Measurements from ENCODE around the gene SLC39A2. TPM values are rescaled to one million over a fixed set of nuclear protein-coding genes. Genes with fewer than 3 reads are reported as not detected.
"Not testable (repeated sequence)": the region's sequence is repeated elsewhere in the genome, so short reads cannot be mapped to it uniquely, and the experiment has no call there.

The SLC39A2 gene
- total RNA-seq, 2 donors from 2014 or later: 0.61 to 0.92 TPM

DNA sequence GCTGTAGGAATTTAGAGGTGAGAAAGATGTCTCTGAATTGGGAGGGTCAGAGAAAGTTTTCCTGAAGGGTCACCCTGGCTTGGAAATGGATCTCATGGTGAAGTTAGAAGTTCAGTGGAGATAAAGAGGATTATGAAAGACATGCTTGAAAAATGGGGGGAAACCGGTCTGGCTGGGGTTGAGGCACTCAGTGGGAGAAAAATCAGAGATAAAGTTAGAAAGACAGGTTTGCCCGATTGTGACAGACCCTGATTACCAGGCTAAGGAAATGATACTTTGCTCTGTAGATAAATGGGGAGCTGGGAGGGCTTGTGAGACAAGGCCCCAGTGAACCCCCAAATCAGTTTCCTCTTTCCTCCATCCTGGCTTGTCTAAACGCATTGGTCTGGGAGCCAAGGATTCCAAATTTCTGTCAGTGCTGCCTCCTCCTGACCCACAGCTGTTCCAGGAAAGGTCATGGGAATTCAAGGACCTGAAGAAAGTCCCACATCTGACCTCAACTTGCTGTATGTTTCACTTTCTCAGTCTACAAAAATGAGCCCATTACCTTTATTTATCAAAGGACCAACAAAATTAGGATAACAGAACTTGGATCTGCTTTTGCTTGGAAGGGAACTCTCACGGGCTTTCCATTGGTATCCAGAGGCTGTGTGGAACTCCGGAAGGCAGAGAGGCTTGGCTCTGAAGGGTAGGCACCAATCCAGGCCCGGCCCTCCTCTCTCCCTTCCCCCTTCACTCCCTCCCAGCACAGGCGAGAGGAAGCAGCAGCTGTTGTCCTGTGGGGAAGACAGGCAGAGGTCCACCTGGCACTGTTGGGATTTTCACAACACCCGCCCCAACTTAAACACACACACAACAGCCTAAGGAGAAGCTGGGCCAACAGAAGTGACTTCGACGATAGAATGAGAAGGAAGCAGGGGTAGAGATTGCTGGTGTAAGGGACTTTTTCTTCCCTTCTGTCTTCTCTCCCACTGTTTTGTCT, 39.6 kb downstream of the SLC39A2 start:
- DNase-seq (peak; percentile 77 to 90), ATAC-seq (peak; percentile 87)
- intact Hi-C loops (cut with DNase I, micrococcal nuclease): no loop called here

GRCh38 chr14:21039585-21040369, 40.7 kb downstream of the SLC39A2 start:
- peak; percentile 44 to 55 for DNase-seq
- ATAC-seq: peak; percentile 52
- intact Hi-C loops (cut with DNase I, micrococcal nuclease): loop anchor here in 1 of 2 donors (5.0 kb wide), 1 partner anchor 182 kb away; no protein-coding TSS in a partner anchor

DNA sequence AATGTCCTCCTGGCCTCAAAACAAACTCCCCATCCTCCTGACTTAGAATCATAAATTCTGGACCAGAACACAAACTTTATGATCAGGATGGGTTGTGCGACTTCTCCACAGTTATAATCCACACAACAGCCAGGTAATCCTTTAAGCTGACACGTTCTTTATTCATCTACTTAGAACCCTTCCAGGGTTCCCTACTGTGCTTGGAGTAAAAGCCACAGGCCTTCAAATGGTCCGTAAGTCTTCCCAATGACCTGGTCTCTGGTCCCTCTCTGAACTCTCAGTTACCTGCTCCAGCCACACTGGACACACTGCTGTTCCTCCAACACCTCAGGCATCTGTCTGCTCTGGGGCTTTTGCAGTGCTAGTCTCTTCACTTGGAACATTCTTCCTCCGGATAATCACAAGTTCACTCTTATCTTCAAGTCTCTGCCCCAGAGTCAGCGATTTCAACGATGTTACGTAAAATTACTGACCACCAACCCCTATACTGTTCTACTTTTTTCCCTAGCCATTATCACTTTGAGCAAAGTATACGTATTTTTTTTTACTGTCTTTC, 41.4 kb downstream of the SLC39A2 start:
- intact Hi-C loops (cut with DNase I, micrococcal nuclease): loop anchor here in 1 of 2 donors (5.0 kb wide), 1 partner anchor 183 kb away; no protein-coding TSS in a partner anchor
- ATAC-seq: no peak
- no peak for DNase-seq

DNA sequence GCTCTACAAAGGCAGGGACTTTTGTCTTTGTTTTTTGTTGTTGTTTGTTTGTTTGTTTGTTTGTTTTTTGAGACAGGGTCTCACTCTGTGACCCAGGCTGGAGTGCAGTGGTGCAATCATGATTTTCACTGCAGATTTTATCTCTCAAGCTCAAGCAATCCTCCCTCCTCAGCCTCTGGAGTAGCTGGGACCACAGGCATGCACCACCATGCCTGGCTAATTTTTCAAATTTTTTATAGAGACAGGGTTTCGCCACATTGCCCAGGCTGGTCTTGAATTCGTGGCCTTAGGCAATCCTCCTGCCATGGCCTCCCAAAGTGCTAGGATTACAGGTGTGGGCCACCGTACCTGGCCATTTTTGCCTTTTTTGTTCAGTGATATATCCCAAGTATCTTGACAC, 41.8 kb downstream of the SLC39A2 start:
- intact Hi-C loops (cut with DNase I, micrococcal nuclease): loop anchor here in 1 of 2 donors (5.0 kb wide), 1 partner anchor 184 kb away; no protein-coding TSS in a partner anchor
- DNase-seq, ATAC-seq: not testable (repeated sequence)

DNA sequence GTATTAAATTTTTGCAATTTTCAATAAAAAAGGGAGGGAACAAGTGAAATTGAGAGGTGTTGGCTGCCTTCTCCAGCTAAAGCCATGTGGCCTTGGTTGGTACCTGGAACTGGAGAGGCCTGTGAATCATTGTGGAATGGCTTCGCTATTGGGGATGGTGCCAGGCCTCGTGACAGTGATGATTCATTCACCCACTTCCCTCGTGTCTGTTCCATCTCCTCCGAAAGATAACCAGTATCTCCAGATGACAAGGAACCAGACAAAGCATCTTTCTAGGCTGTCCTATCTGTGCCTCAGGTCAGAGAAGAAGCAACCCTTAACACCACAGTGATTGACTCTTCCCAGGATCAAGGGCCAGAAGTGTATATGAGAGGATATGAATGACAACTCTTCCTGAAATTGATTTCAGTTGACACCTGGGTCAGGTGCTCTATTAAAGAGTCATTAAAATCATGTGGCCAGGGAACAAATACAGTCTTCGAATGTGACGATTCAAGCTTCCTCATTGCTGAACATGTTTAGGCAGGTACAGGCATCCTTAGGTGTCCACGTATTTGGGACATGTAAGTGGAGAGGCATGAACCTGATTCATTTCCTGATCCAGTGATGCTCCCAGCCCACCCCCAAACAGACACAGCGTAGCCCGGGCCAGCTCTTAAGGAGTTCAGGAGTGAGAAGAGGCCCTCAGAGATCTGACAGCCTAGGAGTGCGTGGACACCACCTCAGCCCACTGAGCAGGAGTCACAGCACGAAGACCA, 42.8 kb downstream of the SLC39A2 start, which contains the start of gene RNASE7:
Gene RNASE7 (plus strand): TSS at position 687 of the 758 bp plus-strand sequence. CDS start 631 bp downstream, outside the sequence.
- no peak for DNase-seq
- intact Hi-C loops (cut with DNase I, micrococcal nuclease): loop anchor here in 1 of 2 donors (5.0 kb wide), 1 partner anchor 185 kb away; no protein-coding TSS in a partner anchor
- no peak for ATAC-seq

DNA sequence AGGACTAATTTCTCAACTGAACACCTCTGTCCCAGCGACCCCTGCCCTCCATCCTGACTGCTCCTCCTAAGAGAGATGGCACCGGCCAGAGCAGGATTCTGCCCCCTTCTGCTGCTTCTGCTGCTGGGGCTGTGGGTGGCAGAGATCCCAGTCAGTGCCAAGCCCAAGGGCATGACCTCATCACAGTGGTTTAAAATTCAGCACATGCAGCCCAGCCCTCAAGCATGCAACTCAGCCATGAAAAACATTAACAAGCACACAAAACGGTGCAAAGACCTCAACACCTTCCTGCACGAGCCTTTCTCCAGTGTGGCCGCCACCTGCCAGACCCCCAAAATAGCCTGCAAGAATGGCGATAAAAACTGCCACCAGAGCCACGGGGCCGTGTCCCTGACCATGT, 43.8 kb downstream of the SLC39A2 start:
- ATAC-seq (no peak), DNase-seq (no peak)
- intact Hi-C loops (cut with DNase I, micrococcal nuclease): loop anchor here in 1 of 2 donors (5.0 kb wide), 1 partner anchor 186 kb away; no protein-coding TSS in a partner anchor

GRCh38 chr14:21043387-21043973, 44.4 kb downstream of the SLC39A2 start:
- intact Hi-C loops (cut with DNase I, micrococcal nuclease): loop anchor here in 1 of 2 donors (5.0 kb wide), 1 partner anchor 186 kb away; no protein-coding TSS in a partner anchor
- ATAC-seq (no peak), DNase-seq (no peak)

DNA sequence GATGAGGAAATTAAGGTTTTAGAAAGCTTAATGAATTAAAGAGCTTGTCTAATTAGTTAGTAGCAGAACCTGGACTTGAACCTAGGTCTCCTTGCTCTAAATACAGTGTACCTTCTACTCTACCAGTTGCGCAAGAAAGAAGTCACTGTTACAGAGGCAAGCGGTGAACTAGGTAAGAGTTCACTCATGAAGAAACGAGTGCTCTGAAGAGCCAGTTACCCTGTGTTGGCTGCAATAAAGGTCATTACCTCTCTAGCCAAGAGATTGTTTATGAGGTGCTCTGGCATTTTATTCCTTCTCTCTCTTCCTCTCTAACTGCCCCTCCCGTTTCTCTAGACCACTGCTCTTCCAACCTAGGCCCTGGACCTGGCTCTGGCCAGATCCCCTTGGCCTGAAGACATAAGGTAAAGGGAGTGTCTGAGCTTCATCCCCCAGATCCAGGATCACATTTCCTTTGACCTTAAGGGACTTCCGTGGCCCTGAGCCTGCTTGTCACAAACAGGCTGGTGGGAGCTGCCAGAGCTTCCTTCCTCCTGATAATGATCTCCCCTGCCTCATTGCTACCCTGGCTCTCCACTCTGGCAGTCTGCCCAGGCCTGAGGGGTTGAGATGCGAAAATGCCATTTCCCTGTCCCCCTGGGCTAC, 45.0 kb downstream of the SLC39A2 start:
- DNase-seq (no peak), ATAC-seq (peak; percentile 79)
- intact Hi-C loops (cut with DNase I, micrococcal nuclease): loop anchor here in 1 of 2 donors (5.0 kb wide), 1 partner anchor 187 kb away; no protein-coding TSS in a partner anchor

- ATAC-seq (no peak), DNase-seq (no peak)
- intact Hi-C loops (cut with DNase I, micrococcal nuclease): no loop called here
These were observed 48.3 kb downstream of the SLC39A2 start for GRCh38 chr14:21047378-21047781.

- DNase-seq (no peak), ATAC-seq (no peak)
- intact Hi-C loops (cut with DNase I, micrococcal nuclease): no loop called here
These were observed 49.5 kb downstream of the SLC39A2 start for GRCh38 chr14:21048638-21049037.

DNA sequence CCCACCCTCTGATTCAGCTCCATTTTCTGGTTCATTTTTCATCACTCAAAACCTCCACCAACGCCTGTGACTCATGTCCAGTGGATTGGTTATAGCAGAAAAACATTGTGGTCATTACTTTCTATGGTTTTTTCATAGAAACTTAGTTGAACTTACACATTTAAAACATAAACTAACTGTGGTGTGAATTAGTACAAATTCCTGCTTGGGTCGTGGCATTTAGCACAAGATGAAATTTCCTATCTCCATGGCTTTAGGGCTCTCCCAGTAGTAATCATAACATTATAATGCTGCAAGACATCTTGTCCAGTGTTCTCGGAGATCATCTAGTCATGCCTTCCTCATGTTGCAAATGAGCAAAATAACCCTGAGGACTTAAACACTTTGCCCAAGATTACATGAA, 50.2 kb downstream of the SLC39A2 start:
- intact Hi-C loops (cut with DNase I, micrococcal nuclease): no loop called here
- DNase-seq (no peak), ATAC-seq (no peak)

DNA sequence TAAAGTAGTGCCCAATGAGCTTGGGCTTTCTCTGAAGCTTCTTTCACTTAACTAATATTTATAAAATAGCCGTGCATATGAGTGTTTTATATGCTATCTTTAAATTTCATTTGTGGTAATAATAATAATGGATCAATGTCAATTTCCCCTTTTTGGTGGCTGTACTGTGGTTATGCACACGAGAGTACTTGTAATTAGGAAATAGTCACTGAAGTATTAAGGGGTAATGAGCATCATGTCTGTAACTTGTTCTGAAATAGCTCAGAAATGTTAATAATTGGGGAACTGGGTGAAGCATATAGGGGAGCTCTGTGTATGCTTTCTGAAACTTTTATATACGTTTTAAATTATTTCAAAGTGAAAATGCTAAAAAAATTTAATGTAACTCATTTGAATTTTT, 51.5 kb downstream of the SLC39A2 start:
- intact Hi-C loops (cut with DNase I, micrococcal nuclease): loop anchor here in 1 of 2 donors (5.0 kb wide), 1 partner anchor 38 kb away; no protein-coding TSS in a partner anchor
- no peak for ATAC-seq
- no peak for DNase-seq

Small RNAs within 50 kb of the gene (microRNA-seq; reads per million reads assigned to microRNA genes)
- gene MIR6717: 0 reads per million in 2 donors

Other genes starting within 250 kb of the SLC39A2 start
- not detected for gene EDDM3B, start 230.9 kb upstream of the SLC39A2 start, total RNA-seq
- 10 to 100 TPM in 1 of 2 donors, 1 to 10 TPM in 1; 3.2 to 11.8 TPM for gene RNASE6, start 218.0 kb upstream of the SLC39A2 start, total RNA-seq
- 100 to 1,000 TPM; 124 to 420 TPM for gene RNASE1, start 196.4 kb upstream of the SLC39A2 start, total RNA-seq
- gene RNASE3, start 107.9 kb upstream of the SLC39A2 start, total RNA-seq: not detected
- gene RNASE2, start 43.8 kb upstream of the SLC39A2 start, total RNA-seq: under 1 TPM in 1 of 2 donors, not detected in 1; 0.47 TPM
- 10 to 100 TPM; 48.4 to 65.1 TPM for gene METTL17, start 9.3 kb upstream of the SLC39A2 start, total RNA-seq
- gene NDRG2, start 25.8 kb downstream of the SLC39A2 start, total RNA-seq: 100 to 1,000 TPM; 135 to 140 TPM
- under 1 TPM; 0.28 to 0.58 TPM for gene TPPP2, start 30.9 kb downstream of the SLC39A2 start, total RNA-seq
- gene RNASE13, start 35.5 kb downstream of the SLC39A2 start, total RNA-seq: not detected
- under 1 TPM in 1 of 2 donors, not detected in 1; 0.31 TPM for gene RNASE7, start 43.1 kb downstream of the SLC39A2 start, total RNA-seq
- not detected for gene RNASE8, start 58.5 kb downstream of the SLC39A2 start, total RNA-seq
- gene ARHGEF40, start 71.0 kb downstream of the SLC39A2 start, total RNA-seq: 10 to 100 TPM; 37.2 to 40.8 TPM
- gene ZNF219, start 99.4 kb downstream of the SLC39A2 start, total RNA-seq: 10 to 100 TPM; 51.1 to 53.7 TPM
- 10 to 100 TPM; 37.5 to 46.8 TPM for gene TMEM253, start 101.8 kb downstream of the SLC39A2 start, total RNA-seq
- not detected for gene OR5AU1, start 156.8 kb downstream of the SLC39A2 start, total RNA-seq